ENCODE measurements around the gene TGFBR2. TPM values are rescaled to one million over a fixed set of nuclear protein-coding genes. Genes with fewer than 3 reads are reported as not detected.
A peak's percentile ranks its signal among the peaks of the same experiment; 100 is the strongest.

TGFBR2 gene
- total and polyA plus RNA-seq, 3 experiments from 2014 or later: 55.3 to 108 (median 56.3) TPM

DNA sequence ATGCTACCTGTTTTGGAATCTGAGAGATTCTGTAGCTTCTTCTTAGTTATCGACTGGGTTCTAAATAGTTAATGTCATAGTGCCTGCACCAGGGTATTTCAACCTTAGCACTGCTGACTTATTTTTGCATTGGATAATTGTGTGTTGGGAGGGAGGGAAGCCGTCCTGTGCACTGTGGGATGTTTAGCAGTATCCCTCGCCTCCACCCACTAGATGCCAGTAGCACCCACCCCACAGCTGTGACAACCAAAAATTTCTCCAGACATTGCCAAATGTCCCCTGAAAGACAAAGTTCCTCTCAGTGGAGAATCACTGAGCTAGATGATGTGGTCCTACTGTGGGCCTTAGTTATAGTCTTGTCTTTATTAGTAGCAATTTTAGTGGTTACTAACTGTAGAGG is 88.3 kb downstream of the TGFBR2 start:
- Histone ChIP-seq H3K4me3 (ENCODE audit: low read length) (no peak overlapping the region), H3K4me1 (ENCODE audit: insufficient read depth, low read length) (peaks cover 28% of the 10 kb centered on the region), H3K9me3 (ENCODE audit: low read length) (no peaks in the 10 kb centered on the region), H3K36me3 (ENCODE audit: insufficient read depth, low read length) (peaks cover 31% of the 10 kb centered on the region), H3K27ac (ENCODE audit: low read depth, low read length) (no peak overlapping the region), H3K27me3 (ENCODE audit: insufficient read depth, low read length, poor library complexity, severe bottlenecking) (no peaks in the 10 kb centered on the region)
- H3K4me3 Mint-ChIP-seq: no peak overlapping the region
- CTCF ChIA-PET: interaction anchor here (1.1 to 2.8 kb wide), 8 partner anchors 8 to 652 kb away, joined by 4 to 16 read pairs (median 7); no protein-coding TSS in a partner anchor
- no peaks in the 10 kb centered on the region for H3K27me3 Mint-ChIP-seq
- H3K36me3 Mint-ChIP-seq: peaks cover 4 to 94% (median 33%) of the 10 kb centered on the region in 3 donors
- H3K27ac Mint-ChIP-seq: peak overlapping the region in 2 of 8 donors; percentile 19 to 58
- no peak for DNase-seq
- POLR2A ChIA-PET: interaction anchor here (0.6 to 1.6 kb wide), 3 partner anchors 11 to 36 kb away, joined by 3 to 8 read pairs (median 4); no protein-coding TSS in a partner anchor
- peaks cover 36 to 71% (median 61%) of the 10 kb centered on the region in 3 donors for H3K4me1 Mint-ChIP-seq
- no peaks in the 10 kb centered on the region for H3K9me3 Mint-ChIP-seq

DNA sequence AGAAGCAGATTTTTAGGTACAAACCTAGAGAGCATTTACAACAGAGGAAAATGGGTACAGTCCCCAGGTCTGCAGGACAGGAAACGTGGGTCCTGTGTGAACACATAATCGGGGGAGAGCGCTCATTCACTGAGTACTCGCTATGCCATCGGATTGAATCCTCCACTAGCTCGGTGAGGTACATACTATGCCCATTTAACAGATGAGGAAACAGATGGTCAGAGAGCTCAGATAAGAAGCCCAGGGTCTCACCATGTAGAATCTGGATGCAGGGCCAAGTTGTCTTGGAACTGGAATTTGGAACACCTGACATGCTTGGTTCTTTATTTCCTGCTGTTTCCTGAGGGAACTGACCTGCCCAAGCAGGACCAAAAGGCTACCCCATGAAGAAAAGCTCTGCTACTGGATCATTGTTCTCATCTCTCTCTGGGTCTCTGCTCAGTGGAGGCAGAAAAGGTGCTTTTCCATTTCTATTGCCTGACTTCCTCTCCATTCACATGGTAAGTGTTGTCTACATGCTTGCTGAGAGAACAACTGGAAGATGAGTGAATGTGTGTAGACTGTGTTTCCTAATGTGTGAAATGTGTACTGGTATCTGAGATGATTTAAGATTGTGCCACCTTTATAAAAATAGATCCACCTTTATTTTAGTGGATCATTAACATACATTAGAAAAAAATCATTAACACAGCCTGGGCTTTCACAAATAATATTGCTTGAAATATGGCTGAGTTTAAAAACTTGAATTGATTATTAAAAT is 89.1 kb downstream of the TGFBR2 start:
- Mint-ChIP-seq H3K4me3 (no peak overlapping the region), H3K27ac (peak overlapping the region in 6 of 8 donors; percentile 7 to 61 (median 57)), H3K9me3 (no peaks in the 10 kb centered on the region), H3K27me3 (no peaks in the 10 kb centered on the region), H3K4me1 (peaks cover 29 to 63% (median 53%) of the 10 kb centered on the region in 3 donors), H3K36me3 (peaks cover 4 to 88% (median 33%) of the 10 kb centered on the region in 3 donors)
- Histone ChIP-seq H3K9me3 (ENCODE audit: low read length) (no peaks in the 10 kb centered on the region), H3K4me1 (ENCODE audit: insufficient read depth, low read length) (peaks cover 20% of the 10 kb centered on the region), H3K4me3 (ENCODE audit: low read length) (no peak overlapping the region), H3K27me3 (ENCODE audit: insufficient read depth, low read length, poor library complexity, severe bottlenecking) (no peaks in the 10 kb centered on the region), H3K27ac (ENCODE audit: low read depth, low read length) (no peak overlapping the region), H3K36me3 (ENCODE audit: insufficient read depth, low read length) (peaks cover 23% of the 10 kb centered on the region)
- ChIA-PET CTCF (interaction anchor here (1.8 to 3.2 kb wide), 3 partner anchors 18 to 497 kb away, joined by 6 to 16 read pairs (median 8); no protein-coding TSS in a partner anchor), POLR2A (no interaction called here)
- DNase-seq: no peak

DNA sequence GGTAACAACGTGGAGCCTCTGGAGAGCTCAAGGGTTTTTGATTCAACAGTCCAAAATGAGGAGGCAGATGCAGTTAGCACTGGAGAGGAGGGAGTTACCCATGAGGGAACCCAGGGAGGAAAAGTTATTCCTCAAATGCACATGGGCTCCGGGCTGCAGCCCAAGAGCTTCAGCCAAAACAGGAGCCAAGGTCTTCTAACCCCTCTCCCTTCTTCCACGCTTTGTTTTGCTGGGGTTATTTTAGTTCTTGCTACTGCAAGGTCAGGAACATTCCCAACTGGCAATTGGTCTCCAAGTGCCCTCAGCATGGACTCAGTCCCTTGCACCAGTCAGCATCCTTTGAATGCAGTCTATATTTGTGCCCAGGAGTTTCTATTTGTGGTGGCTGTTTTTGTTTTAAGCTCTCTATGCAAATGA is 90.0 kb downstream of the TGFBR2 start:
- DNase-seq: no peak
- Mint-ChIP-seq H3K27ac (peak overlapping the region in 5 of 8 donors; percentile 17 to 48 (median 26)), H3K4me1 (peaks cover 25 to 54% (median 50%) of the 10 kb centered on the region in 3 donors), H3K4me3 (no peak overlapping the region), H3K36me3 (peaks cover 7 to 78% (median 31%) of the 10 kb centered on the region in 3 donors), H3K9me3 (no peaks in the 10 kb centered on the region), H3K27me3 (no peaks in the 10 kb centered on the region)
- H3K4me1 ChIP-seq (ENCODE audit: insufficient read depth, low read length): peaks cover 18% of the 10 kb centered on the region
- no peak overlapping the region for H3K4me3 ChIP-seq (ENCODE audit: low read length)
- no peaks in the 10 kb centered on the region for H3K9me3 ChIP-seq (ENCODE audit: low read length)
- ChIA-PET POLR2A (interaction anchor here (0.6 kb wide), 1 partner anchor 17 kb away, joined by 5 read pairs; no protein-coding TSS in a partner anchor), CTCF (interaction anchor here (3.2 kb wide), 1 partner anchor 498 kb away, joined by 8 read pairs; no protein-coding TSS in a partner anchor)
- peaks cover 17% of the 10 kb centered on the region for H3K36me3 ChIP-seq (ENCODE audit: insufficient read depth, low read length)
- no peak overlapping the region for H3K27ac ChIP-seq (ENCODE audit: low read depth, low read length)
- no peaks in the 10 kb centered on the region for H3K27me3 ChIP-seq (ENCODE audit: insufficient read depth, low read length, poor library complexity, severe bottlenecking)

- peak overlapping the region in 6 of 8 donors; percentile 17 to 61 (median 32) for H3K27ac Mint-ChIP-seq
- peaks cover 7 to 74% (median 30%) of the 10 kb centered on the region in 3 donors for H3K36me3 Mint-ChIP-seq
Observed at GRCh38 chr3:30696896-30697295, 90.5 kb downstream of the TGFBR2 start.

GRCh38 chr3:30698549-30698948 is 92.1 kb downstream of the TGFBR2 start:
- Histone ChIP-seq H3K27me3 (ENCODE audit: insufficient read depth, low read length, poor library complexity, severe bottlenecking) (no peaks in the 10 kb centered on the region), H3K27ac (ENCODE audit: low read depth, low read length) (no peak overlapping the region), H3K9me3 (ENCODE audit: low read length) (no peaks in the 10 kb centered on the region), H3K4me1 (ENCODE audit: insufficient read depth, low read length) (no peaks in the 10 kb centered on the region), H3K4me3 (ENCODE audit: low read length) (no peak overlapping the region), H3K36me3 (ENCODE audit: insufficient read depth, low read length) (peaks cover 5% of the 10 kb centered on the region)
- no peaks in the 10 kb centered on the region for H3K27me3 Mint-ChIP-seq
- peaks cover 0 to 6% (median 0%) of the 10 kb centered on the region in 5 donors for H3K9me3 Mint-ChIP-seq
- ChIA-PET CTCF (interaction anchor here (3.2 kb wide), 1 partner anchor 500 kb away, joined by 8 read pairs; no protein-coding TSS in a partner anchor), POLR2A (no interaction called here)
- H3K36me3 Mint-ChIP-seq: peaks cover 7 to 62% (median 26%) of the 10 kb centered on the region in 3 donors
- H3K27ac Mint-ChIP-seq: peak overlapping the region in 1 of 8 donors; percentile 11
- no peak for DNase-seq
- peaks cover 16 to 35% (median 32%) of the 10 kb centered on the region in 3 donors for H3K4me1 Mint-ChIP-seq
- H3K4me3 Mint-ChIP-seq: no peak overlapping the region

More at GRCh38 chr3:30696896-30697295, 90.5 kb downstream of the TGFBR2 start:
- H3K27me3 ChIP-seq (ENCODE audit: insufficient read depth, low read length, poor library complexity, severe bottlenecking): no peaks in the 10 kb centered on the region
- Mint-ChIP-seq H3K4me1 (peaks cover 25 to 49% (median 47%) of the 10 kb centered on the region in 3 donors), H3K9me3 (no peaks in the 10 kb centered on the region), H3K4me3 (no peak overlapping the region), H3K27me3 (no peaks in the 10 kb centered on the region)
- CTCF ChIA-PET: interaction anchor here (0.9 to 3.2 kb wide), 2 partner anchors 55 to 498 kb away, joined by 3 to 8 read pairs; no protein-coding TSS in a partner anchor
- H3K36me3 ChIP-seq (ENCODE audit: insufficient read depth, low read length): peaks cover 17% of the 10 kb centered on the region
- H3K4me1 ChIP-seq (ENCODE audit: insufficient read depth, low read length): peaks cover 15% of the 10 kb centered on the region
- no peak overlapping the region for H3K27ac ChIP-seq (ENCODE audit: low read depth, low read length)
- POLR2A ChIA-PET: interaction anchor here (0.6 kb wide), 1 partner anchor 18 kb away, joined by 5 read pairs; no protein-coding TSS in a partner anchor
- H3K9me3 ChIP-seq (ENCODE audit: low read length): no peaks in the 10 kb centered on the region
- no peak for DNase-seq
- H3K4me3 ChIP-seq (ENCODE audit: low read length): no peak overlapping the region

DNA sequence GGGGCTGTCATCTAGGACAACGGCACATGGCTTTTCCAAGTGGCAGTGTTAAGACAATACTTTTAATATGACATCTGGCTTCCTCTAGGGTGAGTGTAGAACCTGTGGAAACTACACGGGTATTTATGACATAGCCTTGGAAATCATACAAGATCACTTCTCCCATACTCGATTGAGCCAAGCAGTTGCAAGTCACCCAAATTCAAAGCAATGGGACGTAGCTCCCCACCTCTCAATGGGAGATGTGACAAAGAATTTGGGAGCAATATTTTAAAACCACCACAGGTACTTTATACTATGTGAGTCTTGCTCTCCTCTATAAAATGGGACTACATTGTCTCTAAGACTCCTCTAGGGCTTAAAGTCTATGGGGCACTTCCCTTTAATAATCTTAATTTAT is 93.5 kb downstream of the TGFBR2 start:
- H3K4me3 ChIP-seq (ENCODE audit: low read length): no peak overlapping the region
- peaks cover 20 to 35% (median 26%) of the 10 kb centered on the region in 3 donors for H3K4me1 Mint-ChIP-seq
- H3K9me3 Mint-ChIP-seq: peaks cover 0 to 6% (median 0%) of the 10 kb centered on the region in 5 donors
- H3K36me3 Mint-ChIP-seq: peaks cover 7 to 51% (median 20%) of the 10 kb centered on the region in 3 donors
- DNase-seq: no peak
- no peaks in the 10 kb centered on the region for H3K27me3 Mint-ChIP-seq
- no peak overlapping the region for H3K27ac Mint-ChIP-seq
- CTCF ChIA-PET: no interaction called here
- no peaks in the 10 kb centered on the region for H3K36me3 ChIP-seq (ENCODE audit: insufficient read depth, low read length)
- H3K4me3 Mint-ChIP-seq: no peak overlapping the region
- no peaks in the 10 kb centered on the region for H3K27me3 ChIP-seq (ENCODE audit: insufficient read depth, low read length, poor library complexity, severe bottlenecking)
- POLR2A ChIA-PET: no interaction called here
- no peaks in the 10 kb centered on the region for H3K4me1 ChIP-seq (ENCODE audit: insufficient read depth, low read length)
- H3K27ac ChIP-seq (ENCODE audit: low read depth, low read length): no peak overlapping the region
- no peaks in the 10 kb centered on the region for H3K9me3 ChIP-seq (ENCODE audit: low read length)

DNA sequence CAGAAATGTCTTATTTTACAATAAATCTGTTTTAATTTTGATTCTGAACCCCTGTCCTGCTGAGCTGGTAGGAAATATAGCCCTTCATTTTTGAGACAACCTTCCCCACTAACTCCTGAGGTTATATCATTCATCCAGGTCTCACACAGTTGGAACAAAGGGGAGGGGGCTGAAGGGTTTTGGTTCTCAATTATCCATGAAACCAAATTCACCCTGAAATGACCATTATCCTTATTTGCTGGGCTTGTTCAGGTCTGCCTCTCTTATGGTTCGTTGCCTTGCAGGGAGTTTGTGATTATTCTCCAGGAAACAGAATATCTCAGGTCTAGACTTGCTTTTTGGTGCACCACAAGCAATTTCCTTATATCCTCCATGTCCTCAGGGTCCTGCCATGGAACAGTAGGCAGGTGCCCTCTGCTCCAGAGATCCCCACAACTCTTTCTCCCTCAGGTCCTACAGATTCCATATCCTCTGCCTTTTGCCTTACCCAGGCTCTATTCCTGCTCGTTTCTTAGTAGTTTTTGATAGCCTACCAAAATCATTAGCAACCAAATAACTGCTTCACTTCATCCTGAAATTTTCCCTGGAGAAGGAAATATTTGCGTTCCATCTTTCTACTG is 94.4 kb downstream of the TGFBR2 start:
- no peak overlapping the region for H3K27ac Mint-ChIP-seq
- Histone ChIP-seq H3K4me3 (ENCODE audit: low read length) (no peak overlapping the region), H3K27me3 (ENCODE audit: insufficient read depth, low read length, poor library complexity, severe bottlenecking) (no peaks in the 10 kb centered on the region), H3K36me3 (ENCODE audit: insufficient read depth, low read length) (no peaks in the 10 kb centered on the region), H3K27ac (ENCODE audit: low read depth, low read length) (no peak overlapping the region), H3K9me3 (ENCODE audit: low read length) (no peaks in the 10 kb centered on the region), H3K4me1 (ENCODE audit: insufficient read depth, low read length) (no peaks in the 10 kb centered on the region)
- peaks cover 3 to 42% (median 13%) of the 10 kb centered on the region in 3 donors for H3K36me3 Mint-ChIP-seq
- POLR2A ChIA-PET: no interaction called here
- peaks cover 18 to 28% (median 19%) of the 10 kb centered on the region in 3 donors for H3K4me1 Mint-ChIP-seq
- no peak for DNase-seq
- H3K9me3 Mint-ChIP-seq: peaks cover 0 to 6% (median 0%) of the 10 kb centered on the region in 5 donors
- CTCF ChIA-PET: no interaction called here
- no peaks in the 10 kb centered on the region for H3K27me3 Mint-ChIP-seq
- no peak overlapping the region for H3K4me3 Mint-ChIP-seq

All from CD8-positive, alpha-beta memory T cell (primary cell).